ENCODE measurements around the gene ADAMTSL4. TPM values are rescaled to one million over a fixed set of nuclear protein-coding genes. Genes with fewer than 3 reads are reported as not detected.
A peak's percentile ranks its signal among the peaks of the same experiment; 100 is the strongest.

The ADAMTSL4 gene
- total and polyA plus RNA-seq, 7 experiments from 2014 or later, result 0.14 to 27.7 (median 0.68) TPM

GRCh38 chr1:150516050-150516591, 33.1 kb upstream of the ADAMTSL4 start:
- no peaks in the 10 kb centered on the region for H3K27me3 ChIP-seq (ENCODE audit: control insufficient read depth in 2 of 2, insufficient read depth in 2 of 2, low read length in 2 of 2)
- Mint-ChIP-seq H3K27me3 (peaks cover 0 to 1% (median 0%) of the 10 kb centered on the region in 5 donors), H3K4me3 (peak overlapping the region; percentile 83 to 94 (median 90)), H3K9me3 (no peaks in the 10 kb centered on the region), H3K4me1 (peaks cover 9 to 16% (median 10%) of the 10 kb centered on the region in 7 donors), H3K36me3 (peaks cover 0 to 5% (median 0%) of the 10 kb centered on the region in 5 donors), H3K27ac (peak overlapping the region; percentile 40 to 87 (median 67))
- ATAC-seq (no peak), DNase-seq (no peak)
- no peaks in the 10 kb centered on the region for H3K36me3 ChIP-seq (ENCODE audit: control insufficient read depth in 2 of 3, insufficient read depth in 3 of 3, low read length in 3 of 3)
- intact Hi-C loops (cut with micrococcal nuclease), result loop anchor here in 1 of 2 donors (5.0 kb wide), 1 partner anchor 259 kb away; the partner anchor contains the start of gene CA14
- H3K4me1 ChIP-seq (ENCODE audit: control insufficient read depth in 2 of 2, insufficient read depth in 2 of 2, low read length in 2 of 2), result peaks cover 0 to 6% of the 10 kb centered on the region in 2 donors
- no peaks in the 10 kb centered on the region for H3K9me3 ChIP-seq (ENCODE audit: control insufficient read depth in 2 of 3, low read length in 3 of 3)
- ChIA-PET POLR2A (interaction anchor here (0.6 to 2.7 kb wide), 13 partner anchors 27 to 309 kb away, joined by 3 to 16 read pairs (median 3); partner anchors contain the start of genes ENSA, PRPF3, RPRD2 and TARS2), CTCF (interaction anchor here (0.6 to 1.4 kb wide), 6 partner anchors 9 to 405 kb away, joined by 3 to 8 read pairs (median 4); no protein-coding TSS in a partner anchor)
- peak overlapping the region; percentile 64 for H3K27ac ChIP-seq (ENCODE audit: low read depth, low read length)
- peak overlapping the region; percentile 58 for H3K4me3 ChIP-seq (ENCODE audit: low read length)

DNA sequence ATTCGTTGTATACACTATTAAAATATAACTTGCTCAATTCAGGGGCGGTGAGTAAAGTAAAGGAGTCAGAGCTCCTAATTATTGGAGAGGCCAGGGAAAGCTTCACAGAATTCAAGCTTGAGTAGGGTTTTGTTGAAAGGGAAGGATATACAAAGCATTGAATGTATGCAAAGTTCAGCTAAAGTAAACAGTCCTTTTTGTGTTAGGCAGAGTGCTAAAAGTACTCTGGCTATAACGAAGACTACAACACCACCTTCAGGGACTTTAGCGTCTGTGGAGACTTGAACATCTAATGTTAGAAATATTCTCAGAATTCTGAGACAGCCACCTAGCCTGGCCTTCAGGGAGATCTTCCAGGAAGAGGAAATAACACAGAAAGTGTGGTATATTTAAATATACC, 32.6 kb upstream of the ADAMTSL4 start:
- Histone ChIP-seq H3K36me3 (ENCODE audit: control insufficient read depth in 2 of 3, insufficient read depth in 3 of 3, low read length in 3 of 3) (no peaks in the 10 kb centered on the region), H3K27ac (ENCODE audit: low read depth, low read length) (no peak overlapping the region), H3K9me3 (ENCODE audit: control insufficient read depth in 2 of 3, low read length in 3 of 3) (no peaks in the 10 kb centered on the region), H3K27me3 (ENCODE audit: control insufficient read depth in 2 of 2, insufficient read depth in 2 of 2, low read length in 2 of 2) (no peaks in the 10 kb centered on the region), H3K4me1 (ENCODE audit: control insufficient read depth in 2 of 2, insufficient read depth in 2 of 2, low read length in 2 of 2) (peaks cover 0 to 6% of the 10 kb centered on the region in 2 donors), H3K4me3 (ENCODE audit: low read length) (no peak overlapping the region)
- Mint-ChIP-seq H3K4me3 (peak overlapping the region; percentile 83 to 94 (median 90)), H3K36me3 (peaks cover 0 to 4% (median 0%) of the 10 kb centered on the region in 5 donors), H3K27ac (peak overlapping the region; percentile 25 to 87 (median 69)), H3K27me3 (peaks cover 0 to 5% (median 0%) of the 10 kb centered on the region in 5 donors), H3K9me3 (no peaks in the 10 kb centered on the region), H3K4me1 (peaks cover 9 to 21% (median 10%) of the 10 kb centered on the region in 7 donors)
- ATAC-seq (no peak), DNase-seq (peak in 1 of 9 donors; percentile 15)
- POLR2A ChIA-PET, result interaction anchor here (0.6 to 2.7 kb wide), 5 partner anchors 30 to 310 kb away, joined by 3 to 16 read pairs (median 3); partner anchors contain the start of gene TARS2
- CTCF ChIA-PET, result interaction anchor here (1.4 kb wide), 3 partner anchors 9 to 261 kb away, joined by 4 to 8 read pairs (median 5); no protein-coding TSS in a partner anchor
- intact Hi-C loops (cut with micrococcal nuclease), result loop anchor here in 1 of 2 donors (5.0 kb wide), 1 partner anchor 259 kb away; the partner anchor contains the start of gene CA14

DNA sequence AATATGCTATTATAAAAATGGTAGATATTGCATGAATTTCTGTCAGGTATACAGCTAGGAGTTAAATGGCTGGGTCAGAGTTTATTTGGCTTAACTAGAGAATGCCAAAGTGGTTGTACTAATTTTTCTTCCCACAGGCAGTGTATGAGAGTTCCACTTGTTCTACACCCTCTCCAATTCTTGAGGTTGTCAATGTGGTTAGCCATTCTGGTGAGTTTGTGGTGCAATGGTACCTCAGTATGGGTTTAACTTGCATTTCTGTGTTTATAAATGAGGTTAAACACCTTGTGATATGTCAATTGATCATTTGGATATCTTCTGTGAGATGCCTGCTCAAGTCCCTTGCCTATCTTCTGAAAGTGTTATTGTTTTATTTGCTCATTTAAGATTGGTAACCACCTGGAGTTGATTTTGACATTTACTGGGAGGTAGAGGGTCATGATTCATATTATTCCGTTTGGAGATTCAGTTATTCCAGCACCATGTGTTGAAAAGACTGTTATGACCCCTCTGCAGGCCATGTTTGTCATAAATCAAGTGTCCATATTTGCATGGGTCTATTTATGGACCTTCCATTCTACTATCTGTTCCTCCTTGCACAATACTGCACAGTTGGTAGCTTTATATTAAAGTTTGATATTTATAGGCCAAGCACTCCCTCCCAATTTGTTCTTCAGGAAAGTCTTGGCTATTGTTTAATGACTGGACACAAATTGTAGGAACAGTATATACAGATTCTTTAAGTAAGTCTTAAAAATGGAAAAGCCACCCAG, 27.8 kb upstream of the ADAMTSL4 start:
- ATAC-seq, result no peak
- no peaks in the 10 kb centered on the region for H3K9me3 Mint-ChIP-seq
- POLR2A ChIA-PET, result no interaction called here

DNA sequence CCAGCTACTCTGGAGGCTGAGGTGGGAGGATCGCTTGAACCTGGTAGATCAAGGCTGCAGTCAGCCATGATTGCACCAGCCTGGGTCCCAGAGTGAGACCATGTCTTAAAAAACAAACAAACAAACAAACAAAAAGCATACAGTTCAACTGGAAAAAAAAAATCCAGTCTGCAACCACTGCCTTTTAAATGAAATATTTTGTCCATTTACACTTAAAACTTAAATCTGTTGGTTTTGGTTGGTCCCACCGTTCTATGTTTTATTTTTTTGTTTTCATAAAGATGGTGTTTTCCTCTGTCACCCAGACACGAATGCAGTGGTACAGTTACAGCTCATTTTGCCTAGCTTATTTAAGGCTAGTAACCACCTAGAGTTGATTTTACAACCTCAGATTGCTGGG, 23.9 kb upstream of the ADAMTSL4 start:
- H3K36me3 ChIP-seq (ENCODE audit: control insufficient read depth in 2 of 3, insufficient read depth in 3 of 3, low read length in 3 of 3), result no peaks in the 10 kb centered on the region
- no peaks in the 10 kb centered on the region for H3K9me3 Mint-ChIP-seq
- POLR2A ChIA-PET, result no interaction called here
- H3K4me1 ChIP-seq (ENCODE audit: control insufficient read depth in 2 of 2, insufficient read depth in 2 of 2, low read length in 2 of 2), result no peaks in the 10 kb centered on the region
- H3K4me3 ChIP-seq (ENCODE audit: low read length), result no peak overlapping the region
- H3K27ac Mint-ChIP-seq, result no peak overlapping the region
- H3K9me3 ChIP-seq (ENCODE audit: control insufficient read depth in 2 of 3, low read length in 3 of 3), result no peaks in the 10 kb centered on the region
- peaks cover 0 to 5% (median 0%) of the 10 kb centered on the region in 5 donors for H3K27me3 Mint-ChIP-seq
- no peaks in the 10 kb centered on the region for H3K36me3 Mint-ChIP-seq
- DNase-seq (no peak), ATAC-seq (no peak)
- H3K27ac ChIP-seq (ENCODE audit: low read depth, low read length), result no peak overlapping the region
- CTCF ChIA-PET, result interaction anchor here (0.6 to 1.4 kb wide), 2 partner anchors 10 to 104 kb away, joined by 3 to 4 read pairs; partner anchors contain the start of gene FALEC
- intact Hi-C loops (cut with micrococcal nuclease), result no loop called here
- no peaks in the 10 kb centered on the region for H3K27me3 ChIP-seq (ENCODE audit: control insufficient read depth in 2 of 2, insufficient read depth in 2 of 2, low read length in 2 of 2)
- H3K4me1 Mint-ChIP-seq, result peaks cover 0 to 6% (median 0%) of the 10 kb centered on the region in 7 donors
- H3K4me3 Mint-ChIP-seq, result no peak overlapping the region

More for the DNA sequence above, 27.8 kb upstream of the ADAMTSL4 start:
- Histone ChIP-seq H3K4me3 (ENCODE audit: low read length) (no peak overlapping the region), H3K27ac (ENCODE audit: low read depth, low read length) (no peak overlapping the region), H3K27me3 (ENCODE audit: control insufficient read depth in 2 of 2, insufficient read depth in 2 of 2, low read length in 2 of 2) (no peaks in the 10 kb centered on the region), H3K36me3 (ENCODE audit: control insufficient read depth in 2 of 3, insufficient read depth in 3 of 3, low read length in 3 of 3) (no peaks in the 10 kb centered on the region), H3K4me1 (ENCODE audit: control insufficient read depth in 2 of 2, insufficient read depth in 2 of 2, low read length in 2 of 2) (peaks cover 0 to 3% of the 10 kb centered on the region in 2 donors), H3K9me3 (ENCODE audit: control insufficient read depth in 2 of 3, low read length in 3 of 3) (no peaks in the 10 kb centered on the region)
- CTCF ChIA-PET, result no interaction called here
- Mint-ChIP-seq H3K36me3 (no peaks in the 10 kb centered on the region), H3K4me1 (peaks cover 4 to 13% (median 4%) of the 10 kb centered on the region in 7 donors), H3K27me3 (peaks cover 0 to 5% (median 0%) of the 10 kb centered on the region in 5 donors), H3K4me3 (no peak overlapping the region), H3K27ac (no peak overlapping the region)
- DNase-seq, result no peak
- intact Hi-C loops (cut with micrococcal nuclease), result no loop called here

GRCh38 chr1:150528196-150528595, 21.0 kb upstream of the ADAMTSL4 start:
- Histone ChIP-seq H3K9me3 (ENCODE audit: control insufficient read depth in 2 of 3, low read length in 3 of 3) (no peaks in the 10 kb centered on the region), H3K36me3 (ENCODE audit: control insufficient read depth in 2 of 3, insufficient read depth in 3 of 3, low read length in 3 of 3) (no peaks in the 10 kb centered on the region), H3K4me1 (ENCODE audit: control insufficient read depth in 2 of 2, insufficient read depth in 2 of 2, low read length in 2 of 2) (no peaks in the 10 kb centered on the region), H3K27ac (ENCODE audit: low read depth, low read length) (no peak overlapping the region), H3K27me3 (ENCODE audit: control insufficient read depth in 2 of 2, insufficient read depth in 2 of 2, low read length in 2 of 2) (no peaks in the 10 kb centered on the region), H3K4me3 (ENCODE audit: low read length) (no peak overlapping the region)
- intact Hi-C loops (cut with micrococcal nuclease), result no loop called here
- peaks cover 0 to 6% (median 5%) of the 10 kb centered on the region in 7 donors for H3K4me1 Mint-ChIP-seq
- H3K4me3 Mint-ChIP-seq, result no peak overlapping the region
- DNase-seq (no peak), ATAC-seq (no peak)
- no peaks in the 10 kb centered on the region for H3K9me3 Mint-ChIP-seq
- ChIA-PET POLR2A (no interaction called here), CTCF (no interaction called here)
- H3K27me3 Mint-ChIP-seq, result no peaks in the 10 kb centered on the region
- H3K27ac Mint-ChIP-seq, result no peak overlapping the region
- no peaks in the 10 kb centered on the region for H3K36me3 Mint-ChIP-seq

DNA sequence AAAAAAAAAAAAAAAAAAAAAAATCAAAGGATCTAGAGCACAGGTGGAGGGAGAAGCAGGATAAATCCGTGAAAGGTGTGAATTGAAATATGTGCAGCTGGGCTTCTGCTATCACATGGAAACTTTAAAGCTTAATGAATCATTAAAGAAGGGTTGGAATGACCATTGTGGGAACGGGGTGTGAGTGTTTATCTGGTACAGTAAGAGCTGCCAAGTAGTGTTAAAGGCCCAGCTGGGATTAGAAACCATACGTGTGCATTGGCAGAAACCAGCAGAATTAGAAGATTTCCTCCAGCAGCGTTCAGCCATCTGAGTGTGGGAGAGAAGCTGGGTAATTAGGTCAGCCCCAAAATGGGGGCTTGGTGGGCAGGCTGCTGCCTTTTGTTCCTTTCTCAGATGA, 20.2 kb upstream of the ADAMTSL4 start:
- POLR2A ChIA-PET, result no interaction called here
- H3K36me3 ChIP-seq (ENCODE audit: control insufficient read depth in 2 of 3, insufficient read depth in 3 of 3, low read length in 3 of 3), result no peaks in the 10 kb centered on the region
- H3K9me3 Mint-ChIP-seq, result no peaks in the 10 kb centered on the region
- no peak overlapping the region for H3K4me3 Mint-ChIP-seq
- intact Hi-C loops (cut with micrococcal nuclease), result no loop called here
- H3K4me1 Mint-ChIP-seq, result peaks cover 0 to 6% (median 4%) of the 10 kb centered on the region in 7 donors
- no peak overlapping the region for H3K27ac Mint-ChIP-seq
- ATAC-seq (no peak), DNase-seq (no peak)
- H3K9me3 ChIP-seq (ENCODE audit: control insufficient read depth in 2 of 3, low read length in 3 of 3), result no peaks in the 10 kb centered on the region
- CTCF ChIA-PET, result no interaction called here
- no peaks in the 10 kb centered on the region for H3K4me1 ChIP-seq (ENCODE audit: control insufficient read depth in 2 of 2, insufficient read depth in 2 of 2, low read length in 2 of 2)
- H3K27ac ChIP-seq (ENCODE audit: low read depth, low read length), result no peak overlapping the region
- H3K27me3 Mint-ChIP-seq, result no peaks in the 10 kb centered on the region
- no peaks in the 10 kb centered on the region for H3K36me3 Mint-ChIP-seq
- no peaks in the 10 kb centered on the region for H3K27me3 ChIP-seq (ENCODE audit: control insufficient read depth in 2 of 2, insufficient read depth in 2 of 2, low read length in 2 of 2)
- no peak overlapping the region for H3K4me3 ChIP-seq (ENCODE audit: low read length)

Data from naive thymus-derived CD4-positive, alpha-beta T cell (primary cell).